NCI-H2227 (cell line): ENCODE measurements around the gene STRBP.
"Not testable (repeated sequence)": the region's sequence is repeated elsewhere in the genome, so short reads cannot be mapped to it uniquely, and the experiment has no call there.

ENCODE experiments used
- DNase-seq: peaks from one replicate; lab custom pipeline; 2025; ENCODE audit not compliant: unreplicated experiment; lab: John Stamatoyannopoulos, UW

STRBP gene

DNA sequence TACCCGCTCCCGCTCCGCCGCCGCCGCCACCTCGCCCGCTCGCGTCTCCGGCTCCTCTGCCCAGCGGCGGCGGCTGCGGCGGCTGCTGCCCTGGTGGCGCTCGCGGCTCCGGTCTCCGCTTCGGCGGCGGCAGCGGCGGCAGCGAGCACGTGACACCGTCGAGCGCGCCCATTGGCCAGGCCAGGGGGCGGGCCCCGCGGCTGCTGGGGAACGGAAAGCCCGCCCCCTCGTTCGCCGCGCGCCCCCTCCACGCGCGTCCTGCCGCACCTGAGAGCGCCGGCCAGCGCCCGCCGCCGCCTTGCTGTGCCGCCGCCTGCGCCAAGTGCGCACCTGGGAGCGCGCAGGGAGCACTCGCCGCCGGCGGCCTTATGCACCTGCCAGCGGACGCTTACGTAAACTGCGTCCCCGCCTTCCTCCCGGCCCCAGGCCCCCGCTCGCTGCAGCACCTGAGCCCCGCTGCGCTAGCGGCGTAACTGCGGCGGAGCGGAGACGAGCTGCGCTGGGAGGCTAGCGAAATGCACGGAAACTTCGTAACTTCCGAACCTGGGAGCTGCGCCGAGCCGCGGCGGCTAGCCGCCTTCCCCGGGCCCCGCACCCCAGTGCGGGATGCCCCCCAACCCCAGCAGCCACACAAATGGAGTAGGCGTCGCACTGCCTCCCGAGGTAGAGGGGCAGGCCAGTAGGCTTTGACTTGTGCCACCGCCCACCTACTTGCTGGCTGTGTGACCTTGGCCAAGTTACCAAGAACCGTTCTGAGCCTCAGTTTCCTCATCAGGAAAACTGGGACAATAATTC, at the start of gene STRBP:
STRBP (minus strand) TSS at position 122 of the 795 bp plus-strand sequence. CDS start 84,452 bp downstream, outside the sequence.
- DNase-seq: peak; percentile 95

- no peak for DNase-seq
Observed at GRCh38 chr9:123316053-123316718, 47.8 kb upstream of the STRBP start.

DNA sequence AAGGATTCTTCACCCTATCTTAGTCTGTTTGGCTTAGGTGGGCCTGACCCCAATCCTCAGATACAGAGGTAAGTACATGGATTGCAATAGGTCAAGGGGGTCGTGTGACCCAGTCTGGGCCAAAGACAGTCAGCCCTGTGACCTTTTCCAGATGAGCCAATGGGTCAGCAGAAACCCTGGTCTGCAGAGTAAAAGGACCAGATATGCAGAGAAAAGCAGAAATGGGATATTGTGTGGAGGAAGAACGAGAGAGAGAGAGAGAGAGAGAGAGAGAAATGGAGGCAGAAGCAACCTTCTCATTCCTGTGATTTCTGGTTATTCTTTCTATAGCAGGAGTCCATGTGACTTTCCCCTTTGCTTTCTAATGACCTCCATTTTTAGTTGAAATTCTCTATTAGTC, 47.2 kb upstream of the STRBP start:
- DNase-seq: no peak

- no peak for DNase-seq
Observed at GRCh38 chr9:123314617-123315016, 46.2 kb upstream of the STRBP start.

GRCh38 chr9:123312306-123312877, 44.0 kb upstream of the STRBP start:
- DNase-seq: no peak

DNA sequence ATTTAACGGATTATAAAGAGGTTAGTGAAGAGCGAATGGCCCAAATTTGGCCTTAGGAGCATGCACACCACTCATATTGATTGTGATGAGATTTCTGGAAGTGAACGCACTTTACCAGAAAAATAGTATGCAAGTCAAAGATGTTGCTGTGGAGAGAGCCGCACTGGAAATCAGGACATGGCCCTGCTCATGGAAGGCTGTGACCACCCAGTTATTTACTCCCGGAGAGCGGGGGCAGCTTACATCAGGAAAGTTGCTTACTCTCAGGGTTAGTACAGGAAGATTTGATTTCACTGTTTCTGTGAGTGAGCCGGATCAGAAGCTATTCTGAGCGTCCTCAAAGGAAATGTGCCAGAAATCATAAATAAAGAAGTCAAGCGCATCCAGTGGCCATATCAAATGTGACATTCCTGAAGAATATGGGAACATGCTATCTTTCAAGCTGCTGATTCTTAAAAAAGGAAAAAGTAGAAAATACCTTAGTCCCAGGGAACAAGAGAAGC, 42.9 kb upstream of the STRBP start:
- DNase-seq: no peak

GRCh38 chr9:123310551-123311249, 42.3 kb upstream of the STRBP start:
- DNase-seq: no peak

DNA sequence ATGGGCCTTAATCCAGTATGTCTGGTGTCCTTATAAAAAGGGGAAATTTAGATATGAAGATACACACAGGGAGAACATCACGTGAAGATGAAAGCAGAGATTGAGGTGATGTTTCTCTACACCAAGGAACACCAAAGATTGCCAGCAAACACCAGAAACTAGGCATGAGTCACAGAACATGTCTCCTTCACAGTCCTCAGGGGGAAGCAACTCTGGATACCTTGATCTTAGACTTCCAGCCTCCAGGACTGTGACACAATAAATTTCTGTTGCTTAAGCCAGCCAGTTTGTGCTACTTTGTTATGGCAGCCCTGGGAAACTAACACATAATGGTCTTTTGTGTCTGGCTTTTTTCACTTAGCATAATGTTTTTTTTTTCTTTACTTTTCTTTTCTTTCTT, 41.2 kb upstream of the STRBP start:
- no peak for DNase-seq

DNA sequence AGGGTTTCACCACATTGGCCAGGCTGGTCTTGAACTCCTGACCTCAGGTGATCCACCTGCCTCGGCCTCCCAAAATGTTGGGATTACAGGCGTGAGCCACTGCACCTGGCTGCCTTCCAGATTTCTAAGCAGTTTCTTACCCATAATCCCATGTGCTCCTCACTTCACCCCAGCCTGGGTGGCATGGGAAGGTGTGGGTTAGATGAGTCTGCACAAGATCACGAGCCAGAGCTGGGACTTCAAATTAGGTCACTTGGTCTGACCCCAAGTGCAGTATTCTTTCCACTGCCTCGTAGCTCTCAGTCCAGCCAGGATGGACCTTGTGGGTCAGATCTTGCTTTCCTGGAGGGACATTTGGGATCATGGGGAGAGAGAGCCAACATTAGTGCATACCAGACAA, 37.5 kb upstream of the STRBP start:
- DNase-seq: no peak

DNA sequence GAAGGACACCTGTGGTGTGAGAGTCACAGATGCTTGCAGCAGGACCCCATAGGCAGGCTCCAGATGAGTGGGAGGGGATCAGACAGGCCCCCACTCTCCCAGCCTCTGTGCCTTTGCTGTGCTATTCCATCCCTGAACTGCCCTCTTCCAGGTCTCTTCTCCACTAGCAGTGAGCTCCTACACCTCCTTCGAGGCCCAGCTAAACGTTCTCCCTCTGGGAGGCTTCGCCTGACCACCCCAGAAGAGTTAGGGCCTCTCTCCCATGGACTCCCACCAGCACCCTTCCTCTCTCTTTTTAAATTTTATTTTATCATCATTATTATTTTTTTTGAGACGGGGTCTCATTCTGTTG, 35.9 kb upstream of the STRBP start:
- DNase-seq: no peak

DNA sequence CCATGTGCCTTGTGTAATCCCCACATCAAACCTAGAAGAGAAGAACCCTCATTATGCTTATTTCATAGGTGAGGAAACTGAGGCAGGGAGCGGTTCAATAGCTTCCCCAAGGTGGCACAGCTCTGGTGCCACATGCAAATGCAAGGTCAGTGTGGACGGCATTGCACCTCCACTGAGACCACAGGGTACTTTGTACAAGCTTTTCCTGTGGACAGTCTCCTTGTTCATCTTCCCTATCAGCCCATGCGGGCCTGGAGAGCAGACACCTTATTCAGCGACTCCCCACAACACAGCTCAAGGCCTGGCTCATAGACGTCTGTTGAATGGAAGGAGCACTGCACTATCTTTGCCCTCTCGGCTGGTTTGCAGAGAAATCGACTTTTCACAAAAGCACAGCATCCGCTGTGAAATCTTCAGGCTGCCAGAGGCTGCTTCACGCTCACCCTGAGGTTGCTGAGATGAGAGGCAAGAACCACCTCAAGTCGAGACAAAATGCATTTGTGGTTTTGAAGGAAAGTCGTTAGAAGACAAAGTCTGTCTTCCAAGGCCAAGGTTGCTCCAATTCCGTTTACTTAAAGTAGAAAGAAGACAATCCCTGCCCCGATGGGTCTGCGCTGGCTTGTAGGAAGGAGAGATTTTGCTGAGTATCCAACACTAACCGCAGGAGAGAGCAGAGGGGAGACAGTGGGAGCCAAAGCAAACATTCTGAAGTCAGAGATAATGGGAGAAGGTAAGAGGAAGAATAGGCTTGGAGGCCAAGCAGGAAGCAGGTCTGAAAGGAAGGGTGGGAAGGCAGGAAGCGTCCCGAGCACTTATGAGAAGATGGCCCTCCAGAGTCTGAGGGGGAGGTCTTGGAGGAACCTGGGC, 34.2 kb upstream of the STRBP start:
- DNase-seq: no peak

- DNase-seq: not testable (repeated sequence)
Observed at GRCh38 chr9:123301936-123302335, 33.5 kb upstream of the STRBP start.

- no peak for DNase-seq
Observed at GRCh38 chr9:123300554-123300953, 32.2 kb upstream of the STRBP start.

DNA sequence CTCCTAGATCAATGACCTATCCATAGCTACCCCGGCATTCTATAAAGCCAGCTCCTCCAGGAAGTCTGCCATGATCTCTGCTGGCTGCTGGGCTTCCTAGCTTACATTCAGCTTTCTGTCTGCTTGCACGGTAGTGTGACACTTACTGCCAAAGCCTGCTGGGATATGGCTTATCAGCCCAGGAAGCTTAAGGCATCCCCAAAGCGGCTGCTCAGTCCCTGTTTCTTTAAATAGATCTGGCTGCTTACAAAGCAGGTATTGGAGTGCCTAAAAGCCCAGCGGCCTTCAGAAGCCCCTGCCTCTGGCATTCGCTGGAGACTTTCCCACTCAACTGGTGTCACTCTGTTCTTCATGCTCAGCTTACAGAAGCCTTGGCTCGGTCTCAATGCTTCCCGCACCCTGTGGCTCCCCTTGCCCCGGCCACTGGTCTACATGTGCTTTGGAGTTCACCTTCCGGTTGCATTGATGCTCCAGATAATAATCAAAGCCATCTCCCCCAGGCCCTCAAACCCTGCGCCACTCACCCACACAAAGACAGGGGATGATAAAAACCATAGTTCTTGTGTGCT, 31.3 kb upstream of the STRBP start:
- no peak for DNase-seq

DNA sequence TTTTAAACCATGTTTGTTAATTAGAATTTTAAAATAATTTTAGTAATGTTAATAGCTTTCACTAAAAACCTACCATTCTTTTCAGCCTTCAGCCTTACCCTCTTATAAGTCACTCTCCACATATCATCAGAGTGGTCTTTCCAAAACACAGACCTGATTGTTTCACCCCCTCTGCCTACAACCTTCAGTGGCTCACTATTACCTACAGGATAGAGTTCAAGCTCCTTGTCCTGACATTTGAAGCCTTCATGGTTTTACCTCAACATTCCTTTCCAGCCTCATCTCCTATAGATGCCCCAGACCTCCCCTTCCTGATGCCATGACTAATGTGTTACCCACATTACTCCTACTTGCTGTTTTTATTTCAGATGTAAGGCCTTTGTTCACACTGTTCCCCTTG, 27.8 kb upstream of the STRBP start:
- no peak for DNase-seq

GRCh38 chr9:123291736-123292135, 23.4 kb upstream of the STRBP start:
- no peak for DNase-seq

DNA sequence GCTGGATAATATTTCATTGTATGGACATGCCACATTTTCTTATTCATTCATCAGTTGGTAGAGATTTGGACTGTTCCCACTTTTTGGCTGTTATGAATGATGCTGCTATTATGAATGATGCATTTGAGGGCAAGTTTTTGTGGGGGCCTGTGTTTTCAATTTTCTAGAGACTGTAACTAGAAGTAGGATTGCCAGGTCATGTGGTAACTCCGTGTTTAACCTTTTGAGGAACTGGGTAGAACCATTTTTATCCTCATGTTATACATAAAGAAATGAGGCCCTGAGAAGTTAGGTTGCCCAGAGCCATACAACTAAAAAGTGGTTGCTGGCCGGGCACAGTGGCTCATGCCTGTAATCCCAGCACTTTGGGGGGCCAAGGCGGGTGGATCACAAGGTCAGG, 22.4 kb upstream of the STRBP start:
- no peak for DNase-seq

DNA sequence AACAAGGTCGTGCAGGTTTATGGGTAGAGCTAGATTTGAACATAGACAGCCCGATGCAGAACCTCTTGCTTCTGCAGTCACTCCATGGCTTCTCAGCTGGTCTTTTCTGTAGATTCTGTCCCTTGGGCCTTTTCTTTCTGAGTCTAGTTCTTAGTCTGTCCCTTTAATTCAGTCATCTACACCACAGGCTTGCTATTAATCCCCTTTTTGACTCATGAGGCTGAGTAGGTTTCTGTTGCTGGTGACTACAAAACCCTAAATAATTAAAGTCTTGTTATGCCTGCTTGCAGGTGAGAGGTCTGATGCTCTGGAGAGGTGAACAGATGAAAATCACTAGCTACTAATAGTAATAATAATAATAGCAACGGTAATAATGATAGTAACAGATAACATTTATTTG, 19.3 kb upstream of the STRBP start:
- no peak for DNase-seq

- DNase-seq: no peak
Observed at GRCh38 chr9:123286324-123286723, 17.9 kb upstream of the STRBP start.

- no peak for DNase-seq
Observed at GRCh38 chr9:123284656-123285055, 16.3 kb upstream of the STRBP start.
